NCI-H748 treated with DMSO at 0.1 percent for 48 hours (cell line): ENCODE measurements around the gene SIDT2.

ENCODE experiments used
- DNase-seq: peaks from one replicate; lab custom pipeline; 2025; lab: John Stamatoyannopoulos, UW

SIDT2 gene

DNA sequence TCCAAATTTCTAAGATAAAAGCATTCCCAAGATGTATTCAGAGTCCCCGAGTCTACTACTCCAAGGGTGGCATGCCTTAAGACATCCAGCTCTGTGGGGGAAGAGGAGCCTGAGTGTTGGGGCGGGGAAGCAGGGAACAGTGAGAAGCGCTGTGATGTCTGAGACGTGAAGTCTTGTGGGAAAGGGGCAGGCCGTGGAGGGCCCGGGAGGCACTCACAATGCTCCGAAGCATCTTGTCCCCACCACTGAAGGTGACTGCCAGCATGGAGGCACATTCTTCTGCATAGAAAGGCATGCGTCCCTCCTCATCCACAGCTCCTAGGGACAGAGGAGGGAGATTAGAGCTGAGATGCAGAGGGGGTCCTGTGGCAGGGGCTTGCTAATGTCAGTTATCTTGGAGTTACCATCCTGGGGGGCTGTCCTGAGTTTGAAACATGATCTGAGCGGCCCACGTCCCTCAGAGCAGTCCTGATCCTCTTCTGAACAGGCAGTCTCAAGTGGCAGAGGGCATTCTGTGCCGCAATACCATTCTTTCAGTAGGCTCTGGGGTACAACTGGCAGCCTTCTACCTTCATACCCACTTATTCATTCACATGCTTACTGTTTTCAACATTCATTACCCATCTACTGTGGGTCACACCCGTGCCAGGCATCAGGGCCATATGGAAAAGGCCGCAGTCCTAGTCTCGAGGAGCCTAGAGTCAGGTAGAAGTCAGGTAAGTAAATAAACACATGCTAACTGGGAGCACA is 44.6 kb downstream of the SIDT2 start:
- DNase-seq = no peak

DNA sequence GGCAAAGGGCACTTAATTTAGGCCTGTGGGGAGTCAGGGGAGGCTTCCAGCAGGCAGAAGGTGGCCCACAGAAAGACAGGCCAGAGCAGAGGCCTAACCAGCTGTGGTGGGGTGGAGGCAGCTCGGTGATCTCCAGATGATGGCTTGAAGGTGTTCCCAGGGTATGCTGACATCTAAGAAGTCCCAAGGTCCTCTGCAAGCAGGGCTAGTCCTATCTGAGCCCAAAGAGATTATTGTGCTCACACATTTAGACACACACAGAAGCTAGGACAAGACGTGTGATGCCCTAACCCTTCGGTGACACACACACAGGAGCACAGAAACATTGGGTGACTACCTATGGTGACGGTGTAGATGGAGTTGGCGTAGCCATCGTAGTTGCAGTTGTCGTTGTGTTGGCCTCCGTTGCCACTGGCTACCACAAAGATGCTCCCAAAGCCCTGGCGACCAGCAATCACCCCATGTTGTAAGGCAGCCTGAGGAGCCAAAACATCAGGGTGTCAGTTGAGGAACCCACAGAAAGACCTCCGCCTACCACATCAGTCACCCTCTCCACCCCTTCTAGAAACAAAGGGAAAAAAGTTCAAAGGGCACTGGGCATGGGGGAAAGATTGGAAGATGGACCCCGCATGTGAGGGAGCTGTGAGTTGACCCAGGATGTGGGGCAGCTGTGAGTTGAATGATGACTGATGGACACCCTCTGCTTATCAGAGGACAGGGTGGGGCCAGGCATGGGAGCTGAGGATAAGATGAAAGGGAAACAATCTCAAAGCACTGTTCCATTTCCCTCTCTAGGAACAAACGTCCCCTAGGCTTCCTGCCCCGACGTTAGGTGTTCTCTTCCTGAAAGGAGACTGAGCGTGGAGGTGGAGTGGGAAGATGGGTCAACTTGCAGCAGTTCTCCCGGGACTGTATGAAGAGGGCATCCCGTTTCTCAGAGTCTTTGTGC is 45.5 kb downstream of the SIDT2 start:
- no peak for DNase-seq

GRCh38 chr11:117225553-117226170 is 47.1 kb downstream of the SIDT2 start:
- no peak for DNase-seq

- peak; percentile 62 for DNase-seq
These were observed 48.1 kb downstream of the SIDT2 start for GRCh38 chr11:117226388-117227385.

DNA sequence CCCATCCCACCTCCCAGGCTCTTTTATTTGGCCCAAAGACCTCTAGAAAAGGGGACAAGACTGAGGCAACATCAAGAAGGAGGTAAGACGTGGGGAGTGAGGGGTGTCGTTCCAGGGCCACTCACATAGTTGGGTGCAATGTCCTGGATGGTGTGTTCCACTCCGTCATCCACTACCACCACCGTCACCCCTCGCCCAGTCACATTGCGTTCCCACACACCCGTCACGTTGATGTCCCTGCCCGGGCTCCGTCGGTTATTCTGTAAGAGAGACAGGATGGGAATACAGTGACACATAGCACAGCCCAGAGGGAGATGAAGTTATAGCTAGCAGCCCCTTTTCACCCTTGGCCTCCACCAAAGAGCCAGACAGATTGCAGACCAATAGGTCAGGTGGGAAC is 49.5 kb downstream of the SIDT2 start:
- DNase-seq = no peak

DNA sequence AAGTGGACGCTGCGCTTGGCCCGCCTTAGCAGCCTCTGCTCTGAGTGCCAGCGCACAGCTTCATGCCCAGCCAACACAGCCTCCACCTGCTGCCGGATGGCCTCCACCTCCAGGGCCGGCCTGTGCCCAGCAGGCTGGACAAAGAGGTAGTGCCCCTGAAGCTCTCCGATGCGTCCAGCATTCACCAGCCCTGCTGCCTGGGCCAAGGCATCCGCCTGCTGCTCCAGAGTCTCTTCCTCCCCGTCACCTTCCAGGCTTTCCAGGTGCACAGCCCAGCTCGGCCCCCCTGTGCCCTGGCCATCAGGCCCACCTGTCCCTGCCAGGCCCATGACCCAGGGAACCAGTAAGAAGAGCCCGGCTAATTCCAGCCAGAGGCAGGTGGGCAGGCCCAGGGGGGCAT is 50.9 kb downstream of the SIDT2 start:
- no peak for DNase-seq

DNA sequence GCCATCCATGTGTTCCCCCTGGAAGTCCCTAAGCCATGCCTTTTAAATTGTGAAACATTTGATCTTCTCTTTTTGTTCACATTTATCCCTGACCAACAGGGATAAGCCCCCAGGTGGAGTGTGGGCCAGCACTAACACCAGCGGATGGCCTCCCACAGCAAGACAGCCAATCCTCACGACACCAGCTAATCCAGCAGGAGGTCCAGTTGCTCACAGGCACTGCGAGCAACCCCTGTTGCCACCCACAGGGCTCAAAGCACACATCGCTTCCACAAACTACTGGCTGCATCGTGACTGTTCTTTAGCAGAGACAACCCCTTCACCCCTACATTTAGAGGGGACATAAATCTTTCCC is 51.4 kb downstream of the SIDT2 start:
- DNase-seq = no peak

DNA sequence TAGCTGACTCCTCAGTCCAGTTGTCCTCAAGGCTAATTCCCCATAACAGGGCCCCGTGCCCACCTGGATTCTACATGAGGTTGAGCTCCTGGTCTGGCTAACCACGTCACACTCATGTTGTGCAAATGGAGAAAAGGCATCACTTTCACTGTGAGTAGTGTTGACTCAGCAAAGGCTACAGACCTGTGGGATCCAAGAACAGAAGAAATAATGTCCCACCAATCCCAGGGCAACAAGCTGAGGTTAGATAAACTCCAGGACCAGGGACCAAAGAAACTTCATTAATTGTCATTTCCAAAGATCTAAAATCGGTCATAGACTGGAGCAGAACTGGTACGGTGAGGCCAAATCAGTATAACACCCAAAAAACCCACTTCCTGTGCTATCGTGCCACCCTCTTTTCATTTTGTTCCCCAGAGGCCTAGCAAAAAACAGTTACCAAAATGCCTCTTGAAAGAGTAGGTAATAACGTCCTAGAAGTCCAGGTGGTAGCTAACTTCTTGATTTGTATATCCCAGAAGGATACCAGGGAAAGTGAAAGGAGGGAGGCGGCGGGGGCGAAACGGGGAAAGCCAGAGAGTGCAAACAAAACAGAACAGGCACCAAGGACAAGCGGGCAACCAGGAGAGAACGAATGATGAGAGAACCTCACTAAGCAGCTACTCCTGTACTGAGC is 51.9 kb downstream of the SIDT2 start:
- DNase-seq = no peak

- no peak for DNase-seq
These were observed 52.7 kb downstream of the SIDT2 start for GRCh38 chr11:117230999-117231841.

GRCh38 chr11:117231842-117232091 is 53.2 kb downstream of the SIDT2 start, which contains the start of gene PCSK7:
Gene PCSK7, minus strand, starts transcription at chr11:117232073. Its CDS starts 2,229 bp downstream, at chr11:117229844.
- no peak for DNase-seq

DNA sequence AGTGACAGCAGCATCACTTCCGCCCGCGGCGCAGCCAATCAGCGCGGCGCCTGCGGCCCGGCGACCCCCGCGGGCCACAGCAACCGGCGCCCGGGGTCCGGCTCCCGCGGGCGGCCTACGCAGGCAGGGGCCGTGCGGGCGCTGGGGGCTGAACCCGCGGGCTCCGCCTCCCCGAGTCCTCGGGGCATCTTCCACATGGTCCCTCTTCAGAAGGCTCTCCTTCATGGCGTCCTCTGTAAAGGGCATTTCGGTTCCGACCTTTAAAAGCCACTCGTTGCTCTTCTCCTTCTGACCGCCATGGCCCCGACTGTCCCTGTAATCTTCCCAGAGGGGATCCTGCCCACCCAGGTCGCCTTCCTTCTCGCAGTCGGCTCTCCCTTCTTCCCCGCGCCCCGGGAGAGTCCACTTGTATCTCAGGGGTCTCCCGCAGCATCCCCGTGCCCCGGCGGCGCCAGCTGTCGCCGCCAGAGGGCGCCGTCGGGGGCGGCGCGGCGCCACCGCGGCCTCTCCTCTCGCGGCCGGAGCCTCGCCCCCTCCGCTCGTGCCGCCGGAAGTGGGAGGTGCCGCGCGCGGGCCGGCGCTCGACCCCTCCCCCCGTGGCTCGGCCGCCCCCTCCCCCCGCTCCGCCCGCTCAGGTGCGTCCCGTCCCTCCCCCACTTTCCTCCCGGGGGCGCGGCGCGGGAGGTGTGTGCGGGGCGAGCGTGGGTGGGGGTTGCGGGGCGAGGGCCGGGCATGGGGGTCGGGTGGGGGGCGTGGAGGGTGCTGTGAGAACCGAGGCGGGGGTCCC is 53.7 kb downstream of the SIDT2 start, which contains the start of gene RNF214:
Gene RNF214, plus strand, starts transcription at position 580 of the 787 bp plus-strand sequence. CDS start 1,602 bp downstream, outside the sequence.
- DNase-seq = peak; percentile 40

DNA sequence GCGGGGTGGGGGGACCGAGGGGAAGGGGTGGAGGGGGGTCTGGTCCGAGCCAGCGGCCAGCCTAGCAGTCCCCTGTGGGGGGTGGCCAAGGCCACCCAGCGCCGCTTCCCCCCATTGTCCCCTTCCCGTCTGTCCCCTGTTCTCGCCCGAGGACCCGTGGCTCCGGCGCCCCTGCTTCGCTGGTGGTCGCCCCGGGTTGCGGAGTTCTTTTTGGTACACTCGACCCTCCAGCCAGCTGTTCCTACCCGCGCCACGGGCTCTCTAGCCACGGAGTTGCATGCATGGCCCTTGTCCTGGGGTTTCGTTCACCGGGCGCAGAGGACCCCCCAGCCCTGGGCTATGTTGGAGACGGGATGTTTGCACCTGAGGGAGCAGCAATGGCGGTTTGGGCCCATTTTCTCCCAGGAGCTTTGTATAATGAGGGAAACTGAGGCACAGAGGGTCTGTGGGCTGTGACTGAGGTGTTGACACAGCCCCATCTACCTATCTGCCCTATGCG is 54.4 kb downstream of the SIDT2 start:
- DNase-seq = no peak

- DNase-seq = no peak
These were observed 59.7 kb downstream of the SIDT2 start for GRCh38 chr11:117238221-117238620.

GRCh38 chr11:117239295-117239694 is 60.8 kb downstream of the SIDT2 start:
- no peak for DNase-seq
